ENCODE results near the gene REPS2.

Gene REPS2

DNA sequence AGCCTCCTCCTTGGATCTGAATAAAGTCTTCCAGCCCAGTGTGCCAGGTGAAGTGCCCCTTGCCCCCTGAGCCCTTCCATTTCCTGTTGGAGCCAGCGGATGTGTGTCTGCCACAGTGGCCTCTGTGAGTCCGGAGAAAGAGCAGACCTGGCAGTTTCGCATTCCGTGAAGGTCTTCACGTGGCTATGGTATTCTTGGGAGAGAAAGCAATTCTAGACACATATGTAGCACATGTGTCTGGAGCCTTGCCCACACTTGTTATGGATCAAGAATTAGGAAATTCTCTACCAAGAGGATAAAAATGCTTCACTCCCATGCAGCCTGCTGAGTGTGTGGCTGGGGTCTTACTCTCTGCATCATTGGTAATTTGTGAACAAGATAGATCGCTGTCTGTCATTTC lies 130.9 kb downstream of the REPS2 start:
- no peak for TF ChIP-seq CTCF (conservative IDR thresholded peaks at IDR 0.05; ENCODE audit: low read depth, low read length)
- no peak overlapping the region for H3K4me3 ChIP-seq (ENCODE audit: low read length)
- DNase-seq (ENCODE audit: low read depth), result no peak

DNA sequence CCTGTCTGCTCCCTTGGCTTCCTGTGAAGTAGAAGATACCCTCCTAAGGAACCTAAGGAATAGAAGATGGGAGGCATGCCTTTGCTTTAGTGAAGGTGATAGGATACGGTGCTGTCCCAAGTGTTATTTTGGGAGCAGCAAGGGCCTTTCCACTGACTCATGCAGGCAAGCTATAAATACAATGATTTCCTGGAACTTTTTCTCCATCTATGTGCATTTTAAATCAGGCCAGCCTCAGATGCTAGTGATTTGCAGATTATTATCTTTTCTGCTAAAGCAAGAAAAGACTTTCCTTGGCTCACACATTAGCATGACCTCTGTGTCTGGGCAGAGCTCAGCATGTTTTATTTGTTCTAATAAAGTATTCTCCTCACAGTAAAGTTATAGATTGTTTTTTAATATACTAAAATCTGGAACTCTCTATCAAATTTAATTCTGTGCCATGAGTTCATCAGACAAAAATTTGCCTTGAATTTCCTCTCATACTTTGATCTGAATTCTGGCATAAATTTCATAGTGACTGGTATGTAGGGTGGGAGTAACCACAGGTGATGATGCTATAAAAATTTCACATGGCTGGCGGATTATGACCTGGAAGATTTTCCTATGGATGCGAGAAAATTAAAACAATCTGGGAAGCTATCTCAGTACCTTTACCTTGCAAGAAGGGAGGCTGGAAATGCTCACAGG lies 131.7 kb downstream of the REPS2 start:
- TF ChIP-seq CTCF (conservative IDR thresholded peaks at IDR 0.05; ENCODE audit: low read depth, low read length), result no peak
- no peak overlapping the region for H3K4me3 ChIP-seq (ENCODE audit: low read length)
- DNase-seq (ENCODE audit: low read depth), result peak; percentile 6

DNA sequence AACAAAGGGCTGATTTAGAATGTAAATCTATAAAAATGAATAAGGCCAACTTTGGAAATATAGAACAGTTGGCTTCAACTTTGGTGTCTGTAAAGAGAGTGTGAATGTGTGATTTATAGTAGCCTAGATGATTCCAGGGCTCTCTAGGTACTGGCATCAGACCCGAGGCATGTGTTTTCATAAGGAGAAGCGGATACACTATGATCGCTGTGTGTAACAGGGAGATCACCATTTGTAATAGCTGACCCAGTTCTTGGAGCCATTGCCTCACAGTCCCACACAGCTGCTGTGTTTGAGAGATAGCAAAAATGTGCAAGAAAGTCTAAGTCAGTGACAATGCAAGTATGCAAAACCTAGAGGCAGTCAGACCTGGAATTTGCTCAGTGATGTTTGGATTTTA lies 135.1 kb downstream of the REPS2 start:
- no peak overlapping the region for H3K4me3 ChIP-seq (ENCODE audit: low read length)
- TF ChIP-seq CTCF (conservative IDR thresholded peaks at IDR 0.05; ENCODE audit: low read depth, low read length), result no peak
- DNase-seq (ENCODE audit: low read depth), result no peak

DNA sequence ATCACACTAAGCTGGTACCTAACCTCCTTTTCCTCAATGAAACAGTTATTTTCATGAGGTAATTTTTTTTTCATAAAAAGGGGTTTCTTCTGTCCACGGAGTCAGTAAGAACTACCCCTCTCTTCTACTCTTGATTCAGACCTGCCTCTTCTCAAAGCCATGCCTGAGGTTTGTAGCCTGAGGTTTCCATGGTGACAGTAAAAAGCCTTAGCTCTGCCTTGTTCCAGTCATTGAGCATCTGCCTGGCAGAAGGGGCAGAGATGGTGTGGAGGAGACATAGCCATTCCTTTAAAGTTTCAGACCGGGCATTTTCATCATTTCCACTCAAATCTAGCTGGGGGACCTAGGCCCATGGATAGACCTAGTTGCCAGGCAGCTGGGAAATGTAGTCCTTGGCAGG lies 135.5 kb downstream of the REPS2 start:
- no peak overlapping the region for H3K4me3 ChIP-seq (ENCODE audit: low read length)
- no peak for DNase-seq (ENCODE audit: low read depth)
- no peak for TF ChIP-seq CTCF (conservative IDR thresholded peaks at IDR 0.05; ENCODE audit: low read depth, low read length)

DNA sequence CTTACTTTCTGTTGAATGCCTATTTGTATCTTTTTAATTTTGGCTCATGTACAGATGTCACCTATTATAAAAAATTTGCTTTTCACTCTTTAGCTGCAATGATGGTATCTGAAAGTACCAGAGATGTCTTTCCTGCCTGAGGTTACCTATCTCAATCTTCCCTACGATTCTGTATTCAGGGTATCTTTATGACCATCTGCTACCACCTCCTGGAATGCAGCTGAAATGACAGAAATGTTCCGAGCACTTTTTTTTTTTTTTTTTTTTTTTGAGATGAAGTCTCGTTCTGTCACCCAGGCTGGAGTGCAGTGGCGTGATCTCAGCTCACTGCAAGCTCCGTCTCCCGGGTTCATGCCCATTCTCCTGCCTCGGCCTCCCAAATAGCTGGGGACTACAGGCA lies 136.4 kb downstream of the REPS2 start:
- H3K4me3 ChIP-seq (ENCODE audit: low read length), result no peak overlapping the region
- DNase-seq (ENCODE audit: low read depth), result no peak
- TF ChIP-seq CTCF (conservative IDR thresholded peaks at IDR 0.05; ENCODE audit: low read depth, low read length), result peak; percentile 34

DNA sequence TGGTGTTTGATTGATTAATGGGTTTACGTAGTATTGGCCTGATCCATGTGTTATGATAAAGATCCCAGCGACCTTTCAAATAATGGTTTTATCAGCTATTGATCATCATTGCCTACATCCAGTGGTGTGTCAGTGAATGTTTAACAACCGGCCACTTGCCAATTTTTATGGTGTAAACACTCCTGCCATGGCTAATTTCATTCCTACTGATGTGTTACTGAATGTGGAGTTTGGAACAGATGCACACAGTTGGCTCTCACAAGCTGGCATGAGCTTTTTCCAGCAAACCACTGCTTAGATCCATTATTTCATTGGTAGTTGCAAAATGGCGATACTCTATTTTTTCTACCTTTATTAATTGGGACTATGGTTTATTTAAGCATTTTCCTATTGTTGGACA lies 139.9 kb downstream of the REPS2 start:
- DNase-seq (ENCODE audit: low read depth), result no peak
- no peak for TF ChIP-seq CTCF (conservative IDR thresholded peaks at IDR 0.05; ENCODE audit: low read depth, low read length)
- no peak overlapping the region for H3K4me3 ChIP-seq (ENCODE audit: low read length)

- DNase-seq (ENCODE audit: low read depth), result no peak
- TF ChIP-seq CTCF (conservative IDR thresholded peaks at IDR 0.05; ENCODE audit: low read depth, low read length), result no peak
- no peak overlapping the region for H3K4me3 ChIP-seq (ENCODE audit: low read length)
Measured at GRCh38 chrX:17095161-17095560, 148.7 kb downstream of the REPS2 start.

All from retinal pigment epithelial cell (primary cell).